Neural cell (in vitro differentiated cells): ENCODE results near the gene MACC1. TPM values are rescaled to one million over a fixed set of nuclear protein-coding genes. Genes with fewer than 3 reads are reported as not detected.

Source experiments
- H2AFZ ChIP-seq: fragments of 200-600, 300-800 bp; sonication (generic), shearing (Covaris generic); 2 replicates; pipeline ENCODE4 v1.6.0; 2014; ENCODE audit warnings: low read depth, mild to moderate bottlenecking, antibody characterized with exemption, low read length, moderate library complexity
- H3F3A ChIP-seq: fragments of 200-600 bp; shearing (Covaris generic); 2 replicates; pipeline ENCODE4 v1.6.1; 2016; ENCODE audit warnings: mild to moderate bottlenecking, moderate library complexity, mixed read lengths, antibody characterized with exemption, low read length; ENCODE audit not compliant: insufficient read depth, poor library complexity, severe bottlenecking
- H3K27ac ChIP-seq: fragments of 200-600, 300-800 bp; sonication (generic), shearing (Covaris generic); 2 replicates; pipeline ENCODE4 v1.5.1; 2014; ENCODE audit warnings: mild to moderate bottlenecking, low read length, moderate library complexity
- H3K27me3 ChIP-seq: fragments of 300-800, 200-600 bp; sonication (generic), shearing (Covaris generic); 2 replicates; pipeline ENCODE4 v1.6.0; 2014; ENCODE audit warnings: mild to moderate bottlenecking, low read depth, low read length, moderate library complexity; ENCODE audit not compliant: insufficient read depth
- H3K36me3 ChIP-seq: fragments of 300-800, 200-600 bp; sonication (generic), shearing (Covaris generic); 2 replicates; pipeline ENCODE4 v1.5.1; 2014; ENCODE audit warnings: mild to moderate bottlenecking, antibody characterized with exemption, low read length, moderate library complexity; ENCODE audit not compliant: insufficient read depth
- H3K4me2 ChIP-seq: fragments of 300-800, 200-600 bp; sonication (generic), shearing (Covaris generic); 2 replicates; pipeline ENCODE4 v1.6.0; 2014; ENCODE audit warnings: mild to moderate bottlenecking, low read length
- H3K4me3 ChIP-seq: fragments of 300-800, 200-600 bp; sonication (generic), shearing (Covaris generic); 2 replicates; pipeline ENCODE4 v1.5.1; 2014; ENCODE audit warnings: mild to moderate bottlenecking, low read length, moderate library complexity
- H3K79me2 ChIP-seq: fragments of 200-600 bp; shearing (Covaris generic); replicated peaks from 2 replicates; pipeline ENCODE4 v1.6.0; 2014; ENCODE audit warnings: mild to moderate bottlenecking, low read length, moderate library complexity; ENCODE audit not compliant: insufficient read depth
- H3K9ac ChIP-seq: fragments of 300-800, 200-600 bp; sonication (generic), shearing (Covaris generic); 2 replicates; pipeline ENCODE4 v1.6.1; 2016; ENCODE audit warnings: mild to moderate bottlenecking, low read length, mixed read lengths
- H3K9me2 ChIP-seq: fragments of 200-600 bp; shearing (Covaris generic); 2 replicates; pipeline ENCODE4 v1.6.1; 2016; ENCODE audit warnings: mild to moderate bottlenecking, low read length, mixed read lengths; ENCODE audit not compliant: insufficient read depth
- H3K9me3 ChIP-seq: fragments of 200-600, 300-800 bp; sonication (generic), shearing (Covaris generic); 2 replicates; pipeline ENCODE4 v1.6.1; 2016; ENCODE audit warnings: mild to moderate bottlenecking, mixed run types, low read length, moderate library complexity, mixed read lengths
- H4K20me1 ChIP-seq: fragments of 200-600 bp; shearing (Covaris generic); 2 replicates; pipeline ENCODE4 v1.6.1; 2016; ENCODE audit warnings: mild to moderate bottlenecking, mixed run types; ENCODE audit not compliant: insufficient read depth
- EP300 ChIP-seq: fragments of 450-650 bp; conservative IDR thresholded peaks from 2 replicates; pipeline ENCODE4 v1.6.1; 2014; ENCODE audit warnings: antibody characterized with exemption, mild to moderate bottlenecking, moderate library complexity; ENCODE audit not compliant: poor library complexity, severe bottlenecking
- EZH2 ChIP-seq: fragments of 200-600, 300-800 bp; shearing (Covaris generic), sonication (generic); IDR thresholded peaks from 2 replicates; pipeline ENCODE4 v1.6.1; 2014; ENCODE audit warnings: antibody characterized with exemption, low read length, borderline replicate concordance, mild to moderate bottlenecking; ENCODE audit not compliant: insufficient read depth, poor library complexity, severe bottlenecking
- MXI1 ChIP-seq: fragments of 450-650 bp; conservative IDR thresholded peaks from 2 replicates; pipeline ENCODE4 v1.6.1; 2014; ENCODE audit warnings: antibody characterized with exemption, mild to moderate bottlenecking; ENCODE audit not compliant: poor library complexity, severe bottlenecking
- POLR2AphosphoS5 ChIP-seq: IDR thresholded peaks from 2 replicates; pipeline ENCODE4 v1.6.1; 2012
- RAD21 ChIP-seq: fragments of 450-650 bp; conservative IDR thresholded peaks from 2 replicates; pipeline ENCODE4 v1.6.1; 2014; ENCODE audit warnings: antibody characterized with exemption, mild to moderate bottlenecking, moderate library complexity
- SMC3 ChIP-seq: fragments of 450-650 bp; conservative IDR thresholded peaks from 2 replicates; pipeline ENCODE4 v1.6.1; 2014; ENCODE audit warnings: antibody characterized with exemption, mild to moderate bottlenecking, moderate library complexity; ENCODE audit not compliant: poor library complexity
- TAF1 ChIP-seq: IDR thresholded peaks from 2 replicates; pipeline ENCODE4 v1.6.1; 2012; ENCODE audit warnings: low read depth
- polyA plus RNA-seq: library from polyadenylated mRNA; depleted of rRNA; stranded (reverse); fragments of >200 nt; gene quantifications from 2 replicates; pipeline ENCODE4 v1.2.3, GENCODE V29; 2014
- TF ChIP-seq, protein P1 (sequence below): fragments of 450-650 bp; IDR thresholded peaks from 2 replicates; pipeline ENCODE4 v1.5.1; 2014; ENCODE audit warnings: antibody characterized with exemption, mild to moderate bottlenecking, moderate library complexity; ENCODE audit not compliant: poor library complexity, severe bottlenecking
- TF ChIP-seq, protein P2 (sequence below): IDR thresholded peaks from 2 replicates; pipeline ENCODE4 v1.6.1; 2012; ENCODE audit warnings: borderline replicate concordance

MACC1 gene
- polyA plus RNA-seq, 1 donor from 2014 or later: 0.20 TPM

DNA sequence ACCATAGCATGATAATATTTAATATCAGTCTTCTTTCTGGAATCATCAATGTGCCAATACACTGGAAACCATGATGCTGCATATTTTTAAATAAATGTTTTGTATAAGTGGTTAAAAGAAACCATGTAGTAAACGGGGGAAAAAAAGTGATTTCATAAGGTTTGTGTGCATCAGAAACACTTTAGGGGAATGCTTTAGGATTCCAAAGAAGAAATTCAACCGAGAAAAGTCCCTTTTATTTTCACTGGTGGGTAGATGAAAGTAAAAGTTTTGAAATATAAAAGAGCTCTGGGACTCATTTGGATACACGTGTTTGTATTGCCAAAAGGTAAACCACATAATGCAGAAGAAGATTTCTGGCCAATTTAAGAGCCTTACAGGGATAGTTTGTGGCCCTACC lies 11.9 kb upstream of the MACC1 start:
- H3K9ac ChIP-seq: no peak overlapping the region
- no peaks in the 10 kb centered on the region for H3K79me2 ChIP-seq
- H3F3A ChIP-seq: no peaks in the 10 kb centered on the region
- H3K36me3 ChIP-seq: no peaks in the 10 kb centered on the region
- H3K27ac ChIP-seq: no peak overlapping the region
- H3K4me2 ChIP-seq: no peak overlapping the region
- no peak overlapping the region for H3K4me3 ChIP-seq
- H3K9me2 ChIP-seq: no peaks in the 10 kb centered on the region
- H3K27me3 ChIP-seq: peaks cover 7% of the 10 kb centered on the region
- TF ChIP-seq EZH2 (no peak), MXI1 (no peak), SMC3 (no peak), EP300 (no peak), POLR2AphosphoS5 (no peak), TAF1 (no peak), RAD21 (no peak)
- TF ChIP-seq, protein P1, sequence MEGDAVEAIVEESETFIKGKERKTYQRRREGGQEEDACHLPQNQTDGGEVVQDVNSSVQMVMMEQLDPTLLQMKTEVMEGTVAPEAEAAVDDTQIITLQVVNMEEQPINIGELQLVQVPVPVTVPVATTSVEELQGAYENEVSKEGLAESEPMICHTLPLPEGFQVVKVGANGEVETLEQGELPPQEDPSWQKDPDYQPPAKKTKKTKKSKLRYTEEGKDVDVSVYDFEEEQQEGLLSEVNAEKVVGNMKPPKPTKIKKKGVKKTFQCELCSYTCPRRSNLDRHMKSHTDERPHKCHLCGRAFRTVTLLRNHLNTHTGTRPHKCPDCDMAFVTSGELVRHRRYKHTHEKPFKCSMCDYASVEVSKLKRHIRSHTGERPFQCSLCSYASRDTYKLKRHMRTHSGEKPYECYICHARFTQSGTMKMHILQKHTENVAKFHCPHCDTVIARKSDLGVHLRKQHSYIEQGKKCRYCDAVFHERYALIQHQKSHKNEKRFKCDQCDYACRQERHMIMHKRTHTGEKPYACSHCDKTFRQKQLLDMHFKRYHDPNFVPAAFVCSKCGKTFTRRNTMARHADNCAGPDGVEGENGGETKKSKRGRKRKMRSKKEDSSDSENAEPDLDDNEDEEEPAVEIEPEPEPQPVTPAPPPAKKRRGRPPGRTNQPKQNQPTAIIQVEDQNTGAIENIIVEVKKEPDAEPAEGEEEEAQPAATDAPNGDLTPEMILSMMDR: no peak
- TF ChIP-seq, protein P2, sequence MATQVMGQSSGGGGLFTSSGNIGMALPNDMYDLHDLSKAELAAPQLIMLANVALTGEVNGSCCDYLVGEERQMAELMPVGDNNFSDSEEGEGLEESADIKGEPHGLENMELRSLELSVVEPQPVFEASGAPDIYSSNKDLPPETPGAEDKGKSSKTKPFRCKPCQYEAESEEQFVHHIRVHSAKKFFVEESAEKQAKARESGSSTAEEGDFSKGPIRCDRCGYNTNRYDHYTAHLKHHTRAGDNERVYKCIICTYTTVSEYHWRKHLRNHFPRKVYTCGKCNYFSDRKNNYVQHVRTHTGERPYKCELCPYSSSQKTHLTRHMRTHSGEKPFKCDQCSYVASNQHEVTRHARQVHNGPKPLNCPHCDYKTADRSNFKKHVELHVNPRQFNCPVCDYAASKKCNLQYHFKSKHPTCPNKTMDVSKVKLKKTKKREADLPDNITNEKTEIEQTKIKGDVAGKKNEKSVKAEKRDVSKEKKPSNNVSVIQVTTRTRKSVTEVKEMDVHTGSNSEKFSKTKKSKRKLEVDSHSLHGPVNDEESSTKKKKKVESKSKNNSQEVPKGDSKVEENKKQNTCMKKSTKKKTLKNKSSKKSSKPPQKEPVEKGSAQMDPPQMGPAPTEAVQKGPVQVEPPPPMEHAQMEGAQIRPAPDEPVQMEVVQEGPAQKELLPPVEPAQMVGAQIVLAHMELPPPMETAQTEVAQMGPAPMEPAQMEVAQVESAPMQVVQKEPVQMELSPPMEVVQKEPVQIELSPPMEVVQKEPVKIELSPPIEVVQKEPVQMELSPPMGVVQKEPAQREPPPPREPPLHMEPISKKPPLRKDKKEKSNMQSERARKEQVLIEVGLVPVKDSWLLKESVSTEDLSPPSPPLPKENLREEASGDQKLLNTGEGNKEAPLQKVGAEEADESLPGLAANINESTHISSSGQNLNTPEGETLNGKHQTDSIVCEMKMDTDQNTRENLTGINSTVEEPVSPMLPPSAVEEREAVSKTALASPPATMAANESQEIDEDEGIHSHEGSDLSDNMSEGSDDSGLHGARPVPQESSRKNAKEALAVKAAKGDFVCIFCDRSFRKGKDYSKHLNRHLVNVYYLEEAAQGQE: no peak
- no peaks in the 10 kb centered on the region for H4K20me1 ChIP-seq
- H2AFZ ChIP-seq: no peak overlapping the region
- no peaks in the 10 kb centered on the region for H3K9me3 ChIP-seq

DNA sequence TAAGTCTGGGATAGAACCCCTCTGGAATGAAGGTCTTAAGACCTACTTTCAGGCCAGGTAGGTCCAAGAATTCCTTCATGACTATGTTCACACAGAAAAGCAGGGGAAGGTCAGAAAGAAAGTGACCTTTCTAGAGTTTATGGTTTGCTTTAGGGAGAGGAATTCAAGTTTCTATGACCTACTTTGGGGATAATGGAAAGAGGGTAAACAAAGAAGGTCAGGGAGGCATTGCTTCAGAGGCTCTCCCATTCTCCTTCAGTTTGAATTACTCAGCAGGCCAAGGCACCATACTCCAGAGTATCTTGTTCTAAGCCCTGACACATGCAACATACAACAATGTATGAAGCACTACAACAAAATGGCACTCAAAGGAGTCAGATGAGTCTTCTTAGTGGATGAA lies 11.5 kb upstream of the MACC1 start:
- no peaks in the 10 kb centered on the region for H3K79me2 ChIP-seq
- H4K20me1 ChIP-seq: no peaks in the 10 kb centered on the region
- H3K4me2 ChIP-seq: no peak overlapping the region
- H3F3A ChIP-seq: no peaks in the 10 kb centered on the region
- no peak overlapping the region for H3K27ac ChIP-seq
- H3K27me3 ChIP-seq: peaks cover 7% of the 10 kb centered on the region
- no peaks in the 10 kb centered on the region for H3K36me3 ChIP-seq
- no peak for TF ChIP-seq SMC3
- no peak for TF ChIP-seq RAD21
- TF ChIP-seq, protein P1: no peak
- no peak for TF ChIP-seq POLR2AphosphoS5
- no peak for TF ChIP-seq TAF1
- TF ChIP-seq EP300: no peak
- TF ChIP-seq EZH2: no peak
- TF ChIP-seq, protein P2: no peak
- TF ChIP-seq MXI1: no peak
- no peak overlapping the region for H3K4me3 ChIP-seq
- no peak overlapping the region for H3K9ac ChIP-seq
- H3K9me3 ChIP-seq: no peaks in the 10 kb centered on the region
- no peak overlapping the region for H2AFZ ChIP-seq
- H3K9me2 ChIP-seq: no peaks in the 10 kb centered on the region
